SK-N-SH (cell line): ENCODE data around the gene ABHD8. TPM values are rescaled to one million over a fixed set of nuclear protein-coding genes. Genes with fewer than 3 reads are reported as not detected.

Experiments
- CTCF ChIA-PET: fragments of 300-600, 350-600 bp; formaldehyde crosslinking; extraction: SDS; loops from one replicate; lab custom pipeline; 2021; lab: Yijun Ruan, JAX
- POLR2A ChIA-PET: fragments of 350-600 bp; sonication (Branson Sonifier 250); formaldehyde crosslinking; extraction: SDS; loops from one replicate; lab custom pipeline; 2020; ENCODE audit warnings: antibody characterized with exemption, inconsistent platforms; lab: Yijun Ruan, JAX
- DNase-seq: peaks from one replicate; pipeline ENCODE4 v3.0.0; 2012
- H2AFZ ChIP-seq: fragments of 200-600 bp; sonication (generic); 2 replicates; pipeline ENCODE4 v1.8.1; 2016; ENCODE audit warnings: antibody characterized with exemption, mild to moderate bottlenecking, low read depth
- H3F3A ChIP-seq: fragments of 200-600 bp; sonication (generic); replicated peaks from 2 replicates; pipeline ENCODE3; 2016; ENCODE audit warnings: antibody characterized with exemption, mild to moderate bottlenecking; ENCODE audit not compliant: insufficient read depth
- H3K27ac ChIP-seq, 2 experiments: fragments of 200-500 bp in 1 of 2; fragments of 200-600 bp in 1 of 2; sonication (Bioruptor generic) in 1 of 2; sonication (generic), shearing (Covaris generic) in 1 of 2; 2 replicates each; pipeline versions ENCODE4 v1.5.1 to v1.6.1; 2014 to 2016; ENCODE audit warnings: low read depth in 2 of 2, inconsistent platforms in 1 of 2, low read length in 1 of 2, mild to moderate bottlenecking in 1 of 2, mixed read lengths in 1 of 2
- H3K27me3 ChIP-seq: fragments of 200-600 bp; sonication (generic), shearing (Covaris generic); 2 replicates; pipeline ENCODE4 v1.6.1; 2016; ENCODE audit warnings: mixed run types; ENCODE audit not compliant: insufficient read depth
- H3K36me3 ChIP-seq, 2 experiments: fragments of 200-500 bp in 1 of 2; fragments of 200-600 bp in 1 of 2; sonication (Bioruptor generic) in 1 of 2; sonication (generic) in 1 of 2; replicated peaks in 1 of 2; 2 replicates each; pipeline versions ENCODE3 to v1.5.1; 2014 to 2016; ENCODE audit warnings: low read length in 1 of 2, mild to moderate bottlenecking in 1 of 2; ENCODE audit not compliant: insufficient read depth in 2 of 2, control insufficient read depth in 1 of 2
- H3K4me1 ChIP-seq, 2 experiments: fragments of 200-500 bp in 1 of 2; fragments of 200-600 bp in 1 of 2; sonication (Bioruptor generic) in 1 of 2; sonication (generic), shearing (Covaris generic) in 1 of 2; 2 replicates each; pipeline versions ENCODE4 v1.5.1 to v1.6.1; 2014 to 2016; ENCODE audit warnings: low read depth in 1 of 2, low read length in 1 of 2, mixed run types in 1 of 2; ENCODE audit not compliant: insufficient read depth in 2 of 2, control insufficient read depth in 1 of 2
- H3K4me2 ChIP-seq: fragments of 200-600 bp; sonication (generic), shearing (Covaris generic); 2 replicates; pipeline ENCODE4 v1.6.1; 2017; ENCODE audit warnings: mixed run types
- H3K4me3 ChIP-seq, 2 experiments: fragments of 200-500 bp in 1 of 2; fragments of 200-600 bp in 1 of 2; sonication (Bioruptor generic) in 1 of 2; sonication (generic), shearing (Covaris generic) in 1 of 2; 2 replicates each; pipeline versions ENCODE4 v1.5.1 to v1.8.1; 2014 to 2016; ENCODE audit warnings: low read depth in 2 of 2, inconsistent platforms in 1 of 2, low read length in 1 of 2, mild to moderate bottlenecking in 1 of 2, mixed read lengths in 1 of 2, moderate library complexity in 1 of 2
- H3K79me2 ChIP-seq: fragments of 200-600 bp; sonication (generic); 2 replicates; pipeline ENCODE4 v1.8.1; 2017; ENCODE audit warnings: mild to moderate bottlenecking; ENCODE audit not compliant: insufficient read depth
- H3K9ac ChIP-seq: fragments of 200-600 bp; sonication (generic); 2 replicates; pipeline ENCODE4 v1.6.1; 2017; ENCODE audit warnings: mixed run types
- H3K9me2 ChIP-seq: fragments of 200-600 bp; sonication (generic); 2 replicates; pipeline ENCODE4 v1.6.1; 2017; ENCODE audit warnings: mixed run types
- H3K9me3 ChIP-seq: fragments of 200-600 bp; sonication (generic); 2 replicates; pipeline ENCODE4 v1.6.1; 2017; ENCODE audit warnings: mixed run types, mild to moderate bottlenecking, moderate library complexity
- H4K20me1 ChIP-seq: fragments of 200-600 bp; sonication (generic); 2 replicates; pipeline ENCODE4 v1.6.1; 2017; ENCODE audit warnings: mild to moderate bottlenecking, mixed run types; ENCODE audit not compliant: insufficient read depth
- CHD2 ChIP-seq: fragments of 150-350 bp; IDR thresholded peaks from 2 replicates; pipeline ENCODE4 v1.6.1; 2018; ENCODE audit warnings: low read length; ENCODE audit not compliant: partially characterized antibody
- FOSL2 ChIP-seq: IDR thresholded peaks from 2 replicates; pipeline ENCODE4 v1.4.0; 2012; ENCODE audit warnings: low read depth, mild to moderate bottlenecking, moderate library complexity, borderline replicate concordance
- FOXM1 ChIP-seq: IDR thresholded peaks from 2 replicates; pipeline ENCODE4 v1.4.0; 2012; ENCODE audit warnings: low read depth, mild to moderate bottlenecking
- MAX ChIP-seq: IDR thresholded peaks from 2 replicates; pipeline ENCODE4 v1.4.0; 2012; ENCODE audit warnings: low read depth
- MXI1 ChIP-seq: IDR thresholded peaks from 2 replicates; pipeline ENCODE4 v1.6.1; 2012; ENCODE audit warnings: mild to moderate bottlenecking, low read depth, low read length, improper control_type of control experiment
- NRF1 ChIP-seq: IDR thresholded peaks from 2 replicates; pipeline ENCODE4 v1.6.1; 2012; ENCODE audit warnings: low read depth, mild to moderate bottlenecking, low read length
- REST ChIP-seq: IDR thresholded peaks from 2 replicates; pipeline ENCODE4 v1.6.1; 2012; ENCODE audit warnings: mild to moderate bottlenecking, low read depth, low read length, moderate library complexity
- TAF1 ChIP-seq: IDR thresholded peaks from 2 replicates; pipeline ENCODE4 v1.6.1; 2012; ENCODE audit warnings: low read depth, mild to moderate bottlenecking, low read length, moderate library complexity, borderline replicate concordance
- TEAD4 ChIP-seq: IDR thresholded peaks from 2 replicates; pipeline ENCODE4 v1.4.0; 2012; ENCODE audit warnings: mild to moderate bottlenecking, borderline replicate concordance; ENCODE audit not compliant: insufficient read depth
- WGBS: methylation state at CpG from one replicate; pipeline ENCODE4 v1.1.6; 2017; ENCODE audit warnings: low lambda C conversion rate; 5-methylcytosine and 5-hydroxymethylcytosine counted together
- polyA plus RNA-seq, 3 experiments: library from polyadenylated mRNA; depleted of rRNA; stranded (reverse); fragments of >200 nt; gene quantifications; 2 replicates each; pipeline ENCODE4 v1.2.3, GENCODE V29; 2012
- TF ChIP-seq, protein P1 (sequence below): fragments of 200-600 bp; sonication (generic); IDR thresholded peaks from 2 replicates; pipeline ENCODE4 v1.6.1; 2017; ENCODE audit warnings: antibody characterized with exemption, mild to moderate bottlenecking, moderate library complexity

Gene ABHD8
- polyA plus RNA-seq, 1 of the 3 experiments (the other 2 are of a cell fraction), result 11.1 TPM

DNA sequence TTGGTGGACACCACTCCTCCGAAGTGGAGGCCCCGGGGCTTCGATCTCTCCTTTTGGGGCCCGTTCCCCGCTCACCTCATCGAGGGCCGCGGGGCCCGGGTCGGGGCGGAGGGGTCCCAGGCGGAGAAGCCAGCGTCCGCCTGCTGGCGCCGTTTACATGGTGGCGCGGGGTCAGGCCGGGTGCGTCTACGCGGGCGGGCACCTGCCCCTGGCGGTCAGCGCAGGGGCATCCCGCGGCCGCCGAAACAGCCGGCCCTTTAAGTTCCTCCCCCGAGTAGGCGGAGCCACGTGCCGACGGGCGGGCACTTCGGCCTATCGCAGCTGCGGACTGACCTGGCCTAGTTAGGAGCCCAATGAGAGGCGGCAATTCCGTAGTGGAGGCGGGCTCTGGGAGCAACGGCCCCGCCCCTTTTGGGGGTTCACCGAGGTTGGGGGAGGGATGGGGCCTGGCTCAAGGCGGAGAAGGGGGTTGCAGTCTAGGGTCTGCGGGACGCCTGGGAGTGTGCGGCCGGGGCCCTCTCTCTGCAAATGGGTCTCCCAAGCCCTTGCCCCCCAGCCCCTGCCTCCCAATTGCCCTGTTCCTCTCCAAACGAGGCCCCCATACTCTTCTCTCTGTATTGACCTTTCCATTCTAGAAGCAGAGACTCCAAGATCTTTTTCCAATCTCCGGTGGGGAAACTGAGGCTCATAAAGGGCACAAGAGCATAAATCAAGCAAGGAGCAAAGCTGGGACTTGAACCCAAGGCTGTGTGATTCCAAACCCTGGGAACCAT lies at the start of gene ABHD8 (continued):
- TF ChIP-seq, protein P1, sequence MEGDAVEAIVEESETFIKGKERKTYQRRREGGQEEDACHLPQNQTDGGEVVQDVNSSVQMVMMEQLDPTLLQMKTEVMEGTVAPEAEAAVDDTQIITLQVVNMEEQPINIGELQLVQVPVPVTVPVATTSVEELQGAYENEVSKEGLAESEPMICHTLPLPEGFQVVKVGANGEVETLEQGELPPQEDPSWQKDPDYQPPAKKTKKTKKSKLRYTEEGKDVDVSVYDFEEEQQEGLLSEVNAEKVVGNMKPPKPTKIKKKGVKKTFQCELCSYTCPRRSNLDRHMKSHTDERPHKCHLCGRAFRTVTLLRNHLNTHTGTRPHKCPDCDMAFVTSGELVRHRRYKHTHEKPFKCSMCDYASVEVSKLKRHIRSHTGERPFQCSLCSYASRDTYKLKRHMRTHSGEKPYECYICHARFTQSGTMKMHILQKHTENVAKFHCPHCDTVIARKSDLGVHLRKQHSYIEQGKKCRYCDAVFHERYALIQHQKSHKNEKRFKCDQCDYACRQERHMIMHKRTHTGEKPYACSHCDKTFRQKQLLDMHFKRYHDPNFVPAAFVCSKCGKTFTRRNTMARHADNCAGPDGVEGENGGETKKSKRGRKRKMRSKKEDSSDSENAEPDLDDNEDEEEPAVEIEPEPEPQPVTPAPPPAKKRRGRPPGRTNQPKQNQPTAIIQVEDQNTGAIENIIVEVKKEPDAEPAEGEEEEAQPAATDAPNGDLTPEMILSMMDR, result peak; percentile 60
- no peak for TF ChIP-seq TEAD4
- peak; percentile 83 for TF ChIP-seq CHD2
- no peak for TF ChIP-seq NRF1
- no peak for TF ChIP-seq FOSL2
- TF ChIP-seq MAX, result 0 out of 2 replicates have a peak, but pooled peaks have one; percentile 51
- no peak for TF ChIP-seq TAF1
- TF ChIP-seq REST, result no peak

DNA sequence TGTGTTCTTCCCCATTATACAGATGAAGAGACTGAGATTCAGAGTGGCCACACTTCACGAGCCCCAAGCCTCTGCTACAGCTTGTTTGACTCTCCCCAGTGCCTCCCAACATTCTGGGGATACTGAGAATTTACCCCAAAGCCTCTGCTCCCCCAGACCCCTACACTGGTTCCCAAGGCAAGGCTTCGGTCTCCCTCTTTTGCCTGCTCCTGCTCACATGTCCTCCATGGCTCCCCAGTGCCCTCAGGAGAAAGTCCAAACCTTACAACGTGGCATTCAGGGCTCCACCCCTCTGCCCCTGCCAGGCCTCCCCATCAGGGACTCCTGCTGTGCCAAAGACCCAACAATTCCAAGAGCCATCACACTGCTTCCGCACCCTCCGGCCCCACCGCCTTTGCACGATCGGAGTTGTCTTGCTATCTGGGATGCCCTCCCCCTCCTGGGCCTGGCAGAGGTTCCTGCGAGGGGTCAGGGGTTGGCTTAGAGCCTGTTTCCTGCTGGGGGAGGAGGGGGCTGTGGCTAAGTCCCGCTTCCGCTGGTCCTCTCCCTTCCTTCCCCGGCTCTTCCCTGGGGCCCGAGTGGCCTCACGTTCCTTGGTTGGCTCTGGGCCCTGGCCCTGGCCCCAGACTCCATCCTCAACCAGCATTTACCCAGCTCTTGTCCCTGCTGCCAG lies 49.5 kb upstream of the ABHD8 start:
- no peaks in the 10 kb centered on the region for H3K9me2 ChIP-seq
- 80% methylated on average over 13 of the region's 14 CpGs for WGBS

More for the DNA sequence above, 49.5 kb upstream of the ABHD8 start:
- Histone ChIP-seq H3K79me2 (no peaks in the 10 kb centered on the region), H3K9me3 (no peaks in the 10 kb centered on the region), H3K4me1 (peaks cover 5 to 6% of the 10 kb centered on the region in 2 experiments; a peak in 1 of 4 replicates), H3K36me3 (no peaks in the 10 kb centered on the region), H3K4me2 (no peak overlapping the region), H3K4me3 (no peak overlapping the region), H3K9ac (no peak overlapping the region), H3K27me3 (no peaks in the 10 kb centered on the region), H3K27ac (no peak overlapping the region), H3F3A (no peaks in the 10 kb centered on the region), H4K20me1 (no peaks in the 10 kb centered on the region), H2AFZ (no peak overlapping the region)
- CTCF ChIA-PET, result interaction anchor here (0.6 to 1.0 kb wide), 2 partner anchors 22 to 33 kb away, joined by 3 read pairs; no protein-coding TSS in a partner anchor
- POLR2A ChIA-PET, result no interaction called here
- TF ChIP-seq FOXM1 (no peak), REST (no peak), MAX (no peak), MXI1 (no peak), CHD2 (no peak)
- no peak for DNase-seq
